GM12801 (cell line): ENCODE measurements around the gene ELK1.

Experiments used
- TF ChIP-seq, protein P1 (sequence below): IDR thresholded peaks from one replicate; pipeline ENCODE4 v1.5.1; 2011; ENCODE audit warnings: control low read depth; ENCODE audit not compliant: insufficient read length; ENCODE audit errors: extremely low read depth

The ELK1 gene

DNA sequence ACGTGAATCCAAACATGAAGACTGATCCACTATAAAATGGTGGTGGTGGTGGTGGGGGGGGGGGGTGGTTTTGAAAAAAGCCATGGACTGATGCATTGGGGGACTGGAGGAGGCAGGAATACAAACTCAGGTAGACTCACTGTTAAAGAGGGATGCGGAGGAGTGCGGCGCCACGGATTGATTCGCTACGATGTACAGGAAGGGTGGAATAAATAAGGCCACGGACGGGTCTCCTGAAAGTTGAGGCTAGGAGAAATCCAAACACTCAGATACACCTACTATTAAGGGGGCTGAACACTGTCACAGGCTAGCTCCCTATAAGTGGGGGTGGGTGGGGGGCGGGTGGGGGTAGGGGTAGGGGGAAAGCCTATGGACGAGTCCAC is 591 bp downstream of the ELK1 start:
- TF ChIP-seq, protein P1, sequence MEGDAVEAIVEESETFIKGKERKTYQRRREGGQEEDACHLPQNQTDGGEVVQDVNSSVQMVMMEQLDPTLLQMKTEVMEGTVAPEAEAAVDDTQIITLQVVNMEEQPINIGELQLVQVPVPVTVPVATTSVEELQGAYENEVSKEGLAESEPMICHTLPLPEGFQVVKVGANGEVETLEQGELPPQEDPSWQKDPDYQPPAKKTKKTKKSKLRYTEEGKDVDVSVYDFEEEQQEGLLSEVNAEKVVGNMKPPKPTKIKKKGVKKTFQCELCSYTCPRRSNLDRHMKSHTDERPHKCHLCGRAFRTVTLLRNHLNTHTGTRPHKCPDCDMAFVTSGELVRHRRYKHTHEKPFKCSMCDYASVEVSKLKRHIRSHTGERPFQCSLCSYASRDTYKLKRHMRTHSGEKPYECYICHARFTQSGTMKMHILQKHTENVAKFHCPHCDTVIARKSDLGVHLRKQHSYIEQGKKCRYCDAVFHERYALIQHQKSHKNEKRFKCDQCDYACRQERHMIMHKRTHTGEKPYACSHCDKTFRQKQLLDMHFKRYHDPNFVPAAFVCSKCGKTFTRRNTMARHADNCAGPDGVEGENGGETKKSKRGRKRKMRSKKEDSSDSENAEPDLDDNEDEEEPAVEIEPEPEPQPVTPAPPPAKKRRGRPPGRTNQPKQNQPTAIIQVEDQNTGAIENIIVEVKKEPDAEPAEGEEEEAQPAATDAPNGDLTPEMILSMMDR = no peak

DNA sequence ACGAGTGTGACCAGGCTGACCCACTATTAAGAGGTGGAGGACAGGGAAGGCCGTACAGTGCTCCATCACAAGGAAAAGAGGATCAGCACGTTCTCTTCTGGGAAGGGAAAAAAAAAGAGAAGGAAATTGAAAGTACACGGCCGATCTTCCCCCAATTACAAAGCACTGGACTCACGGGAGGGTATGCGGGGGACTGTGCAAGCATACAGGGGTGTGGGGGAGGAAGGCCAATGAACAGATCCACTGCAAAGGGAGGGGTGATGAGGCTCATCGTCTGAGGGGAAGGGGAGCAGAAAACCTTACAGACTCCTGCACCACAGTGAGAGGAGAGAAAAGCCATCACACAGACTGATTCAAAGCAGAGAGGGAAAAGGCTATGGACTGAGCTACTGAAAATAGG is 1.1 kb downstream of the ELK1 start:
- TF ChIP-seq, protein P1 = no peak

DNA sequence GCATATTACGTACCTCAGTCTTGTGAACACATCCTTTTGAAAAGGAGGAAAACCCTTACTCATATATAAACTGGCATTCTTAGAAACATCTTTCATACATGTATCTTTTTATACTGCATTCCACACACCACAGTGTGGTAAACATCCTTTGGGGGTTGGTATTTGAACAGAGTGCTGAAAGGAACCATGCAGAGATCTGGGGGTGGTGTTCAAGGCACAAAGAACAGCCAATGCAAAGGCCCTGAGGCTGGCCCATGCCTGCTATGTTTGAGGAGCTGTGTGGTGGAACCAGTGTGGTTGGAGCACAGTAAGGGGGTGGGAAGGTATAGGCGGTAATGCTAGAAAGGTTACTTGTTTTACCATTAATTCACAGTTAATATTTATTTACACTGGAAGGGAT is 2.0 kb downstream of the ELK1 start:
- TF ChIP-seq, protein P1 = no peak

- TF ChIP-seq, protein P1 = no peak
Observed at GRCh38 chrX:47646636-47647035, 3.7 kb downstream of the ELK1 start.

DNA sequence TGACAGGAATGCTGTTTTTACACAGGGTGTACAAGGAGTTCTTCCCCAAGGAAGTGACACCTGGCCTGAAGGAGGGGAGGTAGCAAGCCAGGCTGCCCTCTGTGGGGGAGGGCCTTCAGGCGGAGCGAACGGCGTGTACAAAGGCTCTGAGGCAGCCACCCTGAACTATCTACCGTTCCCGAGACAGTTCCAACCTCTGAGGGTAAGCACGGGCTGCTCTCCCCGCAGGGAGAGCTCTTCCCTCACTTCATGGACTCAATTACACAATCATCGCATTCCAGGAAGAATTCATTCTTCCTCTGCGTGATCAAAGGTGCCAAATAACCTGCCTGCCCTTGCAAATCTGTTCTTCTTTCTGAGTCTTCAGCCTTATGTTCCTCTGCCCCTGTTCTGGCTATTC is 4.8 kb downstream of the ELK1 start:
- TF ChIP-seq, protein P1 = no peak

GRCh38 chrX:47644557-47645091 is 5.7 kb downstream of the ELK1 start:
- TF ChIP-seq, protein P1 = no peak

GRCh38 chrX:47643926-47644325 is 6.4 kb downstream of the ELK1 start:
- TF ChIP-seq, protein P1 = no peak

GRCh38 chrX:47638816-47639215 is 11.5 kb downstream of the ELK1 start:
- TF ChIP-seq, protein P1 = no peak
